ENCODE results near the gene CCDC38. TPM values are rescaled to one million over a fixed set of nuclear protein-coding genes. Genes with fewer than 3 reads are reported as not detected.

Gene CCDC38
- total and polyA plus RNA-seq, 9 of the 15 experiments (the other 6 are each of a cell fraction or from before 2014, with no cell fraction given): not detected

GRCh38 chr12:95972832-95973456 is 30.5 kb upstream of the CCDC38 start (continued):
- no peak for TF ChIP-seq POLR2G (IDR thresholded peaks at IDR 0.05; ENCODE audit: low read depth, low read length)
- no peak for TF ChIP-seq KLF16 (IDR thresholded peaks at IDR 0.05)
- no peak for TF ChIP-seq HDAC6 (IDR thresholded peaks at IDR 0.05; ENCODE audit: low read depth, low read length)
- no peak for TF ChIP-seq CBFA2T2 (conservative IDR thresholded peaks at IDR 0.05)
- TF ChIP-seq MAFK (IDR thresholded peaks at IDR 0.05; ENCODE audit: low read length): peak; percentile 21; the same call in 1 of the 2 replicates
- no peak for TF ChIP-seq ZNF23 (CRISPR knock-in tag; IDR thresholded peaks at IDR 0.05)
- TF ChIP-seq NFIC (IDR thresholded peaks at IDR 0.05): no peak
- TF ChIP-seq SAFB2 (IDR thresholded peaks at IDR 0.05; ENCODE audit: borderline replicate concordance, low read depth, low read length, severe bottlenecking): no peak
- TF ChIP-seq ZFP36 (IDR thresholded peaks at IDR 0.05; ENCODE audit: low read depth, low read length, partially characterized antibody): no peak
- peak; percentile 76 for TF ChIP-seq MAFG (tag; conservative IDR thresholded peaks at IDR 0.05)
- TF ChIP-seq ILK (tag; IDR thresholded peaks at IDR 0.05; ENCODE audit: borderline replicate concordance, low read depth): no peak
- no peak for TF ChIP-seq MCM3 (IDR thresholded peaks at IDR 0.05)
- peak; percentile 77 for TF ChIP-seq CEBPB (tag; IDR thresholded peaks at IDR 0.05)
- TF ChIP-seq CEBPG (CRISPR knock-in tag; IDR thresholded peaks at IDR 0.05): no peak
- 0 out of 4 replicates have a peak, but pooled peaks of 1 of the 2 experiments have one; percentile 32 for TF ChIP-seq CEBPG (tag; conservative IDR thresholded peaks at IDR 0.05 in 1 of 2, IDR thresholded peaks at IDR 0.05 in 1 of 2)
- TF ChIP-seq HNRNPK (IDR thresholded peaks at IDR 0.05; ENCODE audit: low read depth, low read length, poor library complexity, severe bottlenecking): no peak
- TF ChIP-seq SMARCC2 (IDR thresholded peaks at IDR 0.05; ENCODE audit: low read depth): no peak
- TF ChIP-seq SOX6 (IDR thresholded peaks at IDR 0.05): no peak
- TF ChIP-seq, protein P1, sequence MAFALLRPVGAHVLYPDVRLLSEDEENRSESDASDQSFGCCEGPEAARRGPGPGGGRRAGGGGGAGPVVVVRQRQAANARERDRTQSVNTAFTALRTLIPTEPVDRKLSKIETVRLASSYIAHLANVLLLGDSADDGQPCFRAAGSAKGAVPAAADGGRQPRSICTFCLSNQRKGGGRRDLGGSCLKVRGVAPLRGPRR (CRISPR knock-in tag; IDR thresholded peaks at IDR 0.05): no peak
- no peak for TF ChIP-seq NR4A1 (CRISPR knock-in tag; IDR thresholded peaks at IDR 0.05)
- TF ChIP-seq NR4A1 (tag; IDR thresholded peaks at IDR 0.05): no peak
- TF ChIP-seq ZFX (CRISPR knock-in tag; IDR thresholded peaks at IDR 0.05): no peak
- no peak for TF ChIP-seq XRCC4 (IDR thresholded peaks at IDR 0.05; ENCODE audit: extremely low read depth, insufficient read depth, insufficient read length)
